Stimulated activated CD8-positive, alpha-beta memory T cell treated with anti-CD3 and anti-CD28 coated beads, Interleukin-7, amount 100 ng/mL, for 48 hours (primary cell): ENCODE results near the gene PSTPIP1.

Source experiments
- DNase-seq, 2 donors: peaks; one replicate each; pipeline ENCODE4 v3.0.0-alpha.2; 2020; ENCODE audit warnings: low read depth in 1 of 2; ENCODE audit errors: extremely low read depth in 1 of 2

Gene PSTPIP1

GRCh38 chr15:77017761-77018720 lies 23.1 kb downstream of the PSTPIP1 start:
- DNase-seq = no peak

GRCh38 chr15:77018796-77019505 lies 24.0 kb downstream of the PSTPIP1 start:
- no peak for DNase-seq

GRCh38 chr15:77019521-77020331 lies 24.8 kb downstream of the PSTPIP1 start:
- peak in 1 of 2 donors; percentile 61 for DNase-seq

GRCh38 chr15:77020348-77021087 lies 25.6 kb downstream of the PSTPIP1 start:
- DNase-seq = no peak

GRCh38 chr15:77021088-77021481 lies 26.2 kb downstream of the PSTPIP1 start:
- DNase-seq = no peak

- DNase-seq = peak in 1 of 2 donors; percentile 62
Observed at GRCh38 chr15:77021803-77022381, 27.0 kb downstream of the PSTPIP1 start.

GRCh38 chr15:77022646-77023575 lies 28.0 kb downstream of the PSTPIP1 start:
- no peak for DNase-seq

GRCh38 chr15:77023576-77024272 lies 28.8 kb downstream of the PSTPIP1 start:
- DNase-seq = no peak

- no peak for DNase-seq
Observed at GRCh38 chr15:77024273-77025082, 29.6 kb downstream of the PSTPIP1 start.

GRCh38 chr15:77025083-77025901 lies 30.4 kb downstream of the PSTPIP1 start:
- no peak for DNase-seq

GRCh38 chr15:77025941-77026411 lies 31.1 kb downstream of the PSTPIP1 start:
- DNase-seq = no peak

- DNase-seq = no peak
Observed at GRCh38 chr15:77026501-77027110, 31.7 kb downstream of the PSTPIP1 start.

- DNase-seq = no peak
Observed at GRCh38 chr15:77027111-77027696, 32.3 kb downstream of the PSTPIP1 start.

GRCh38 chr15:77027697-77028450 lies 32.9 kb downstream of the PSTPIP1 start:
- DNase-seq = no peak
